Peyer's patch (tissue), 4 donors: ENCODE results near the gene PPP1R14C. TPM values are rescaled to one million over a fixed set of nuclear protein-coding genes. Genes with fewer than 3 reads are reported as not detected.

Experiments
- DNase-seq, 3 donors: peaks; one replicate each; pipeline ENCODE4 v3.0.0-alpha.2; 2017 to 2019
- H3K27ac ChIP-seq, 4 donors: fragments of 200-600 bp; sonication (generic); one replicate each; pipeline ENCODE4 v1.5.1; 2016 to 2019
- H3K27me3 ChIP-seq, 2 donors: fragments of 200-600 bp; sonication (generic); one replicate each; pipeline ENCODE4 v1.5.1; 2019
- H3K36me3 ChIP-seq, 3 donors: fragments of 200-600 bp; sonication (generic); one replicate each; pipeline ENCODE4 v1.5.1; 2016 to 2019
- H3K4me1 ChIP-seq, 4 donors: fragments of 200-600 bp; sonication (generic); one replicate each; pipeline ENCODE4 v1.5.1; 2016 to 2019
- H3K4me3 ChIP-seq, 4 donors: fragments of 200-600 bp; sonication (generic); 1 replicate in 3 of 4; 2 replicates in 1 of 4; pipeline ENCODE4 v1.5.1; 2016 to 2019; ENCODE audit warnings: mild to moderate bottlenecking in 1 of 4
- H3K9me3 ChIP-seq, 4 donors: fragments of 200-600 bp; sonication (generic); one replicate each; pipeline ENCODE4 v1.5.1; 2016 to 2019; ENCODE audit warnings: mild to moderate bottlenecking in 1 of 4
- POLR2A ChIP-seq, 2 donors: fragments of 450-650 bp; IDR thresholded peaks; one replicate each; pipeline ENCODE4 v1.5.1; 2017; ENCODE audit warnings: antibody characterized with exemption in 2 of 2, mild to moderate bottlenecking in 2 of 2, moderate library complexity in 2 of 2
- total RNA-seq, 4 donors: library from RNA; depleted of rRNA; stranded (reverse); fragments of >200 nt; gene quantifications; one replicate each; pipeline ENCODE4 v1.1.0, GENCODE V29; 2016
- TF ChIP-seq, protein P1 (sequence below), 6 experiments: fragments of 450-650 bp in 4 of 6; fragments of 200-600 bp in 2 of 6; sonication (generic) in 1 of 6; IDR thresholded peaks; one replicate each; pipeline ENCODE4 v1.5.1; 2017 to 2019; ENCODE audit warnings: antibody characterized with exemption in 6 of 6, mild to moderate bottlenecking in 3 of 6, moderate library complexity in 1 of 6

PPP1R14C gene
- total RNA-seq, 4 donors from 2014 or later = 4.4 to 21.2 (median 10.2) TPM

DNA sequence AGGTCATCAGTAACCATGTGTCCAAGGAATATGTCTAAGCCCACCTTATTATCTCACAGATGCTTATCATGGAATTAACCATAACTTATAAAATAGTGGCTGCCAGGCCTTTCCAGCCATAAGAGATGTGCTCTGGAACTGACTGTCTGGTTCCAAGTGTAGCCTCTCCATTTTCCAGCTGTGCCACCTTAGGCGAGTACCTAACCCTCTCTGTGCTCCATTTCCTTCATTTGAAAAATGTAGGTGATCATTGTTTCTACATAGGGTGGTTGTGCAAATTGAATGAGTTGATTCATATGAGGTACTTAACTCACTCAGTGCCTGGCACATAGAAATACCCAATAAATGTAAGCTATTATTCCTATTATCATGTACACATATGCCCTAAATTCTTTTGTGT is 123.5 kb downstream of the PPP1R14C start:
- TF ChIP-seq, protein P1, sequence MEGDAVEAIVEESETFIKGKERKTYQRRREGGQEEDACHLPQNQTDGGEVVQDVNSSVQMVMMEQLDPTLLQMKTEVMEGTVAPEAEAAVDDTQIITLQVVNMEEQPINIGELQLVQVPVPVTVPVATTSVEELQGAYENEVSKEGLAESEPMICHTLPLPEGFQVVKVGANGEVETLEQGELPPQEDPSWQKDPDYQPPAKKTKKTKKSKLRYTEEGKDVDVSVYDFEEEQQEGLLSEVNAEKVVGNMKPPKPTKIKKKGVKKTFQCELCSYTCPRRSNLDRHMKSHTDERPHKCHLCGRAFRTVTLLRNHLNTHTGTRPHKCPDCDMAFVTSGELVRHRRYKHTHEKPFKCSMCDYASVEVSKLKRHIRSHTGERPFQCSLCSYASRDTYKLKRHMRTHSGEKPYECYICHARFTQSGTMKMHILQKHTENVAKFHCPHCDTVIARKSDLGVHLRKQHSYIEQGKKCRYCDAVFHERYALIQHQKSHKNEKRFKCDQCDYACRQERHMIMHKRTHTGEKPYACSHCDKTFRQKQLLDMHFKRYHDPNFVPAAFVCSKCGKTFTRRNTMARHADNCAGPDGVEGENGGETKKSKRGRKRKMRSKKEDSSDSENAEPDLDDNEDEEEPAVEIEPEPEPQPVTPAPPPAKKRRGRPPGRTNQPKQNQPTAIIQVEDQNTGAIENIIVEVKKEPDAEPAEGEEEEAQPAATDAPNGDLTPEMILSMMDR (IDR thresholded peaks at IDR 0.05) = no peak
- no peak for TF ChIP-seq POLR2A (IDR thresholded peaks at IDR 0.05)
- Histone ChIP-seq H3K4me1 (no peaks in the 10 kb centered on the region), H3K4me3 (no peak overlapping the region), H3K27ac (no peak overlapping the region), H3K27me3 (no peaks in the 10 kb centered on the region), H3K36me3 (no peaks in the 10 kb centered on the region), H3K9me3 (no peaks in the 10 kb centered on the region)
- DNase-seq = no peak

DNA sequence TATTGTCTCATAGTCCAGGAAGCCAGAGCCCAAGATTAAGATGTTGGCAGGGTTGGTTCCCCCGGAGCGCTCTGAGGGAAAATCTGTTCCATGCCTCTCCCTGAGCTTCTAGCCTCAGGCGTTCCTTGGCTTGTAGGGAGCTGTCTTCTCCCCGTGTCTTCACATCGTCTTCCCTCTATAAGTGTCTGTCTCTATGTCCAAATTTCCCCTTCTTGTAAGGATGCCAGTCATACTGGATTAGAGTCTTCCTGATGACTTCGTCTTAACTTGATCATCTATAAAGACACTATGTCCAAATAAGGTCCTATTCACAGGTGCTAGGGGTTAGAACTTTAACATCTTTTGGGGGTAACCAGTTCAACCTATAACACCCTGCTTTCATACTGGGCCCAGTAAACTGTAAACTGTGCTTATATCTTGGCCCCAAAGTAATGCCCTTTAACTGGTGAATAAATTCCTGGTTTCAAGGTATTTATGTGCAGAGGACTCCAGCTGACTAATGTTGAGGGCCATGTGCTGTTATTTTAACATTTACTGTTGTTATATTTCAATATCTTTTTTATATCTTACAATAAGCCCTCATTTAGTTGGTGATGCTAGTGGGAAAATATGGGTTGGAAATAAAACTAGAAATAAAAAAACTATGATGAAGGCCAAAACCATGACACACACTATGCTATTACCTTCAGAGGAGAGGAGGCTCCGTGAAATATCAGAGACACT is 124.3 kb downstream of the PPP1R14C start:
- Histone ChIP-seq H3K27ac (no peak overlapping the region), H3K4me3 (no peak overlapping the region), H3K4me1 (no peaks in the 10 kb centered on the region), H3K27me3 (no peaks in the 10 kb centered on the region), H3K9me3 (no peaks in the 10 kb centered on the region), H3K36me3 (no peaks in the 10 kb centered on the region)
- DNase-seq = no peak
- no peak for TF ChIP-seq POLR2A (IDR thresholded peaks at IDR 0.05)
- TF ChIP-seq, protein P1 (IDR thresholded peaks at IDR 0.05) = no peak

DNA sequence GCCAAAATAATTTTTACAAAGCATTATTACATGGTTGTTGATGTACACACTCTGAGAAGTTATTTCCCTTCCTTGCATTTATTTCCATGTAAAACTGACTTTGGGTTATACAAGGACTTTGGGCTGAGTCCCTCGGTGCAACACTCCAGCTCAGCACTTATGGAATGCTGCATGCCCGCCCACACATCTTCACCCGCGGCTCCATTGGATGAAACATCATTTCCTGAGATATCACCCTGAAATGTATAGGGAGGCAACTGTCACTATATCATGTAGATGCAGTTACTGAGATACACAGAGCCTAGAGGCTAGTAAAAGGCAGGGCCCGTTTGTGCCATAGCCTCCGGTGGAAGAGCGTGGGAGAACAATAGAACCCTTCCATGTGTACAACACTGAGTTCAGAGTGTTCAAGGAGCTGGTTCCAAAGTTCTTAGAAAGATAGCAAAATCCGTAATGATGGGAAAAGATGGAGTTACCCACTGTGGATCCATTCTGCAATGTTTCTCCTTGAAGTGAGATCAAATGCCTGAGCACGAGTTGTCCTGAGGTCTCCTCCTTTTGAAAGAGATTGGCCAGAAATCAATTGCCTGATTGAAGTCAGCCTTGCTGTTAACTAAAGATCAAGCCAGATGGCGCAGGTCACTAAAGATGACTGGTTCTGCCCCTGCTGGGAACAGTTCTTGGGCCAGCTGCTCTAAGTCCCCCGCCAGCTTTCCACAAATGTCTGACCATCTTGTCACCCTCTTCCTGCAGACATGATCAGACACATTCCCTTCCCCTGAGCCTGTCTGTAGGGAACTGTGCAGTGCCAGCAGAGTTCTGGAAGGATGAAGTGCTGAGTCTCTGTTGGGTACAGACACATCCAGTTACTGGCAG is 125.1 kb downstream of the PPP1R14C start:
- no peak for DNase-seq
- Histone ChIP-seq H3K27ac (no peak overlapping the region), H3K9me3 (no peaks in the 10 kb centered on the region)

DNA sequence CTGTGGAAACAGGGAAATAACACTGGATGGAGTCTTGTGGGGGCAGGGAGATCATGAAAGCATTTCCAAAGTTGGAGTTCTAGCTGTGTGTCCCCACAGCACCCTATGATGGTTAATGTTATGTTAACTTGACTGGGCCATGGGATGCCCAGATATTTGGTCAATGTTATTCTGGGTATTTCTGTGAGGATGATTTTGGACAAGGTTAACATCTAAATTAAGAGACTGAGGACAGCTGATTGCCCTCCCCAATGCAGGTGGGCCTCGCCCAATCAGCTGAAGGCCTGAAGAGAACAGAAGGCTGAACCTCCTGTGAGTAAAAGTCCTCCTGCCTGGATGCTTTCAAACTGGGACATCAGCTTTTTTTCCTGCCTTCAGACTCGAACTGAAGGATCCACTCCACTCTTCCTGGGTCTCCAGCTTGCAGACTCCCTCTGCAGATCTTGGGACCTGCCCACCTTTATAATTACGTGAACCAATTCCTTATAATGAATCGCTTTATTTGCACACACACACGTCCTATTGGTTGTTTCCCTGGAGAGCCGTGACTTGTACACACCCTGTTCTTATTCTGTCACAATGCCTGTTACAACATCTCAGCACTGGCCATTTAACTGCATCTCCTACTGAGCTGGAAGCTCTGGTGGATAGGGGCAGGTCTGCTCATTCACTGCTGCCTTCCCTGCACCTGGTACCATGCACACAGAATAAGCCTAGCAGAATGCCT is 126.4 kb downstream of the PPP1R14C start:
- no peak overlapping the region for H3K27ac ChIP-seq
- H3K27me3 ChIP-seq = no peaks in the 10 kb centered on the region
- H3K36me3 ChIP-seq = no peaks in the 10 kb centered on the region
- no peak for DNase-seq
- no peaks in the 10 kb centered on the region for H3K9me3 ChIP-seq
- no peak overlapping the region for H3K4me3 ChIP-seq
- H3K4me1 ChIP-seq = no peaks in the 10 kb centered on the region
- TF ChIP-seq, protein P1 (IDR thresholded peaks at IDR 0.05) = no peak

More for the DNA sequence above, 125.1 kb downstream of the PPP1R14C start:
- H3K4me3 ChIP-seq = no peak overlapping the region
- H3K27me3 ChIP-seq = no peaks in the 10 kb centered on the region
- no peaks in the 10 kb centered on the region for H3K4me1 ChIP-seq
- H3K36me3 ChIP-seq = no peaks in the 10 kb centered on the region
- TF ChIP-seq, protein P1 (IDR thresholded peaks at IDR 0.05) = no peak
- no peak for TF ChIP-seq POLR2A (IDR thresholded peaks at IDR 0.05)

DNA sequence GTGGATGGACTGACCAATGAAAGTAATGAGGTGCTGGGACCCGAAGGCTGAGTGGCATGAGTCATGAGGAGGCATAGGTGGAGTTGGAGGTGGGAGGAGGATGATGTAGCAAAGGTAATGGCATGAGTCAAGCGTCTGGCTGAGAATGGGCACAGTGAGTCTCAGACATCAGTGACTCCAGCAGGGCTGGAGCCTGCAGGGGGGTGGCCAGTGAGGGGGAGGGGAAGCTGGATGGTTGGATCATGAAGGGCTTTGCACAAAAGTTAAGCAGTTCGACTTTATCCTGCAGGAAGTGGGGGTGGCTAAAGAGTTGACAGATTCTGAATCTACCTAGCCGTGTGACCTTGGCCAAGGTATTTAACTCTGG is 127.0 kb downstream of the PPP1R14C start:
- Histone ChIP-seq H3K27ac (no peak overlapping the region), H3K4me3 (no peak overlapping the region), H3K27me3 (no peaks in the 10 kb centered on the region), H3K9me3 (no peaks in the 10 kb centered on the region), H3K36me3 (no peaks in the 10 kb centered on the region), H3K4me1 (no peaks in the 10 kb centered on the region)
- DNase-seq = peak in 1 of 3 donors; percentile 50
- TF ChIP-seq, protein P1 (IDR thresholded peaks at IDR 0.05) = no peak
